ENCODE results near the gene NAA16.
"Not testable (repeated sequence)": the region's sequence is repeated elsewhere in the genome, so short reads cannot be mapped to it uniquely, and the experiment has no call there.

NAA16 gene

GRCh38 chr13:41411522-41411921, 100.5 kb downstream of the NAA16 start:
- peak; percentile 53 to 66 (median 62) for DNase-seq

- DNase-seq = no peak
These were observed 102.8 kb downstream of the NAA16 start for GRCh38 chr13:41413872-41414271.

- no peak for DNase-seq
These were observed 105.2 kb downstream of the NAA16 start for GRCh38 chr13:41416276-41416675.

GRCh38 chr13:41418027-41418426, 107.0 kb downstream of the NAA16 start:
- DNase-seq = no peak

- DNase-seq = no peak
These were observed 107.7 kb downstream of the NAA16 start for GRCh38 chr13:41418731-41419130.

GRCh38 chr13:41419206-41419605, 108.1 kb downstream of the NAA16 start:
- no peak for DNase-seq

GRCh38 chr13:41420146-41420545, 109.1 kb downstream of the NAA16 start:
- no peak for DNase-seq

- not testable (repeated sequence) for DNase-seq
These were observed 110.3 kb downstream of the NAA16 start for GRCh38 chr13:41421330-41421729.

- not testable (repeated sequence) for DNase-seq
These were observed 110.9 kb downstream of the NAA16 start for GRCh38 chr13:41421983-41422382.

GRCh38 chr13:41423259-41423658, 112.2 kb downstream of the NAA16 start:
- not testable (repeated sequence) for DNase-seq

- DNase-seq = not testable (repeated sequence)
These were observed 113.6 kb downstream of the NAA16 start for GRCh38 chr13:41424675-41425074.

GRCh38 chr13:41426047-41426446, 115.0 kb downstream of the NAA16 start:
- DNase-seq = no peak

Measured in suppressor macrophage (primary cell).